Measurements from ENCODE around the gene TNIK. TPM values are rescaled to one million over a fixed set of nuclear protein-coding genes. Genes with fewer than 3 reads are reported as not detected.

The TNIK gene
- total and polyA plus RNA-seq, 2 of the 13 experiments (the other 11 are each of a cell fraction or from before 2014, with no cell fraction given) = 0.15 to 0.22 TPM

GRCh38 chr3:171168086-171168485, 292.1 kb downstream of the TNIK start (continued):
- TF ChIP-seq POGK (CRISPR knock-in tag; conservative IDR thresholded peaks at IDR 0.05) (0 out of 2 replicates have a peak, but pooled peaks have one; percentile 41), ZKSCAN8 (CRISPR knock-in tag; IDR thresholded peaks at IDR 0.05; ENCODE audit: borderline replicate concordance) (0 out of 2 replicates have a peak, but pooled peaks have one; percentile 36), IRF1 (CRISPR knock-in tag; IDR thresholded peaks at IDR 0.05; ENCODE audit: low read depth) (no peak), ZBTB38 (CRISPR knock-in tag; IDR thresholded peaks at IDR 0.05) (0 out of 2 replicates have a peak, but pooled peaks have one; percentile 30), CREB3 (CRISPR knock-in tag; IDR thresholded peaks at IDR 0.05) (no peak), HMG20A (CRISPR knock-in tag; IDR thresholded peaks at IDR 0.05; ENCODE audit: borderline replicate concordance) (peak; percentile 12; the same call in 1 of the 2 replicates), FOXP1 (IDR thresholded peaks at IDR 0.05) (no peak), FOXP1 (CRISPR knock-in tag; IDR thresholded peaks at IDR 0.05) (no peak), MBD4 (IDR thresholded peaks at IDR 0.05; ENCODE audit: borderline replicate concordance, low read length) (no peak), UBTF (CRISPR knock-in tag; IDR thresholded peaks at IDR 0.05) (0 out of 2 replicates have a peak, but pooled peaks have one; percentile 20), JDP2 (CRISPR knock-in tag; IDR thresholded peaks at IDR 0.05; ENCODE audit: borderline replicate concordance) (no peak), CEBPG (CRISPR knock-in tag; IDR thresholded peaks at IDR 0.05) (0 out of 2 replicates have a peak, but pooled peaks have one; percentile 2), SALL1 (CRISPR knock-in tag; IDR thresholded peaks at IDR 0.05) (peak; percentile 45), POGZ (CRISPR knock-in tag; IDR thresholded peaks at IDR 0.05) (0 out of 2 replicates have a peak, but pooled peaks have one; percentile 18), FOXP4 (CRISPR knock-in tag; IDR thresholded peaks at IDR 0.05) (0 out of 2 replicates have a peak, but pooled peaks have one; percentile 12), HOMEZ (CRISPR knock-in tag; IDR thresholded peaks at IDR 0.05; ENCODE audit: low read depth) (peak; percentile 68; the same call in 1 of the 2 replicates), ZNF335 (CRISPR knock-in tag; IDR thresholded peaks at IDR 0.05) (0 out of 2 replicates have a peak, but pooled peaks have one; percentile 52), MLLT10 (CRISPR knock-in tag; IDR thresholded peaks at IDR 0.05) (no peak), ZFP91 (CRISPR knock-in tag; IDR thresholded peaks at IDR 0.05; ENCODE audit: borderline replicate concordance) (peak; percentile 34; the same call in 1 of the 2 replicates)

Measured in HepG2 (cell line).